K562 (cell line): ENCODE data around the gene PGF.

ENCODE experiments used
- EP300 ChIP-seq: IDR thresholded peaks from 2 replicates; pipeline ENCODE4 v1.6.1; 2012; ENCODE audit warnings: low read length, improper control_type of control experiment
- RB1 ChIP-seq: fragments of 450-650 bp; IDR thresholded peaks from 2 replicates; pipeline ENCODE4 v1.6.1; 2017; ENCODE audit warnings: low read depth, mild to moderate bottlenecking
- ZBTB1 ChIP-seq: sonication (generic); formaldehyde crosslinking; IDR thresholded peaks from 2 replicates; pipeline ENCODE4 v1.8.1; 2023; ENCODE audit warnings: missing genetic modification reagents, low read depth, mild to moderate bottlenecking, borderline replicate concordance
- TF ChIP-seq, protein P1 (sequence below), 2 experiments: fragments of 450-650 bp in 1 of 2; IDR thresholded peaks; 2 replicates each; pipeline ENCODE4 v1.6.1; 2011 to 2017; ENCODE audit warnings: low read depth in 2 of 2, antibody characterized with exemption in 1 of 2, borderline replicate concordance in 1 of 2, low read length in 1 of 2, mild to moderate bottlenecking in 1 of 2, mixed read lengths in 1 of 2; ENCODE audit not compliant: control insufficient read depth in 1 of 2

DNA sequence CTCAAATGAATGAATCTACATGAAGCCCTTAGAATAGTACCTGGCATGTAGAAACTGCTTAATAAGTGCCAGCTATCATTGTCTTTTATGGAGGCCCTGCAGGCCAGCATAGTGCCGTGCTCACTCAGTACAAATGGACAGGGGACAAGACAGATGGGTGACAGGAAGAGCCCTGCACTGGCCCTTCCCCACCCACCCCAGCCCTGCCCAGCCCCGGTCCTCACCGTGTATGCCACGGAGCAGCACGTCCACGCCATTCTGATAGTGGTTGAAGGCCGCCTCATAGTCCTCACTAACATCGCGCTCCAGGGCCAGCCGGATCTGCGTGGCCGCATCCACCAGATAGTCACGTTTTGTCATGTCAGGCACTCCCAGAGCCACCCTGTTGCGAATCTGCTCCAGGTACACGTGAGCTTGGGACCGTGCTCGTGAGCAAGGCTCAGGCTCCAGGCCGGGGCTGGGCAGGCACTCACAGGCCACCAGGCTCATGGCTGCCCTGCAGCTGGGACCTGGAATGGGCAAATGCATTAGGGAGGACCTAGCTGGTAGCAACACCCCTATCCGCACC is 34.3 kb downstream of the PGF start:
- TF ChIP-seq, protein P1, sequence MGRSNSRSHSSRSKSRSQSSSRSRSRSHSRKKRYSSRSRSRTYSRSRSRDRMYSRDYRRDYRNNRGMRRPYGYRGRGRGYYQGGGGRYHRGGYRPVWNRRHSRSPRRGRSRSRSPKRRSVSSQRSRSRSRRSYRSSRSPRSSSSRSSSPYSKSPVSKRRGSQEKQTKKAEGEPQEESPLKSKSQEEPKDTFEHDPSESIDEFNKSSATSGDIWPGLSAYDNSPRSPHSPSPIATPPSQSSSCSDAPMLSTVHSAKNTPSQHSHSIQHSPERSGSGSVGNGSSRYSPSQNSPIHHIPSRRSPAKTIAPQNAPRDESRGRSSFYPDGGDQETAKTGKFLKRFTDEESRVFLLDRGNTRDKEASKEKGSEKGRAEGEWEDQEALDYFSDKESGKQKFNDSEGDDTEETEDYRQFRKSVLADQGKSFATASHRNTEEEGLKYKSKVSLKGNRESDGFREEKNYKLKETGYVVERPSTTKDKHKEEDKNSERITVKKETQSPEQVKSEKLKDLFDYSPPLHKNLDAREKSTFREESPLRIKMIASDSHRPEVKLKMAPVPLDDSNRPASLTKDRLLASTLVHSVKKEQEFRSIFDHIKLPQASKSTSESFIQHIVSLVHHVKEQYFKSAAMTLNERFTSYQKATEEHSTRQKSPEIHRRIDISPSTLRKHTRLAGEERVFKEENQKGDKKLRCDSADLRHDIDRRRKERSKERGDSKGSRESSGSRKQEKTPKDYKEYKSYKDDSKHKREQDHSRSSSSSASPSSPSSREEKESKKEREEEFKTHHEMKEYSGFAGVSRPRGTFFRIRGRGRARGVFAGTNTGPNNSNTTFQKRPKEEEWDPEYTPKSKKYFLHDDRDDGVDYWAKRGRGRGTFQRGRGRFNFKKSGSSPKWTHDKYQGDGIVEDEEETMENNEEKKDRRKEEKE (IDR thresholded peaks at IDR 0.05; ENCODE audit: borderline replicate concordance in 1 of 2, control insufficient read depth in 1 of 2, low read depth in 2 of 2, low read length in 1 of 2), result no peak
- TF ChIP-seq EP300 (no peak), ZBTB1 (CRISPR knock-in tag) (no peak), RB1 (no peak)
